Upper lobe of left lung (tissue), 4 donors: ENCODE data around the gene TRMT13.

Experiments
- CTCF ChIP-seq, 6 experiments: fragments of 450-650 bp in 4 of 6; fragments of 200-600 bp in 2 of 6; sonication (generic) in 2 of 6; IDR thresholded peaks; one replicate each; pipeline ENCODE4 v1.5.1; 2016 to 2019; ENCODE audit warnings: antibody characterized with exemption in 6 of 6
- EP300 ChIP-seq, 4 donors: sonication (generic); formaldehyde crosslinking; IDR thresholded peaks; one replicate each; pipeline ENCODE4 v1.5.1; 2017; ENCODE audit warnings: antibody characterized with exemption in 4 of 4, control low read depth in 2 of 4
- POLR2A ChIP-seq, 4 donors: fragments of 450-650 bp; IDR thresholded peaks; one replicate each; pipeline ENCODE4 v1.5.1; 2016 to 2017; ENCODE audit warnings: antibody characterized with exemption in 4 of 4, mild to moderate bottlenecking in 2 of 4
- POLR2AphosphoS5 ChIP-seq, 2 donors: sonication (generic); formaldehyde crosslinking; IDR thresholded peaks; one replicate each; pipeline ENCODE4 v1.5.1; 2017; ENCODE audit warnings: antibody characterized with exemption in 2 of 2

- no peak for TF ChIP-seq CTCF (IDR thresholded peaks at IDR 0.05)
- no peak for TF ChIP-seq POLR2AphosphoS5 (IDR thresholded peaks at IDR 0.05)
- no peak for TF ChIP-seq EP300 (IDR thresholded peaks at IDR 0.05)
- TF ChIP-seq POLR2A (IDR thresholded peaks at IDR 0.05): no peak
These were observed 45.1 kb downstream of the TRMT13 start, which contains the start of gene LRRC39 for GRCh38 chr1:100178091-100178490.
